NCI-H446 treated with DMSO at 0.1 percent for 48 hours (cell line): ENCODE data around the gene CRK.

Experiments used
- DNase-seq: peaks from one replicate; lab custom pipeline; 2025; lab: John Stamatoyannopoulos, UW

CRK gene

GRCh38 chr17:1455797-1456599 lies at the start of gene CRK:
CRK (minus strand) TSS chr17:1456232; CDS start chr17:1456117, 115 bp downstream.
- DNase-seq, result peak; percentile 82

GRCh38 chr17:1505586-1505985 lies 49.6 kb upstream of the CRK start:
- no peak for DNase-seq

DNA sequence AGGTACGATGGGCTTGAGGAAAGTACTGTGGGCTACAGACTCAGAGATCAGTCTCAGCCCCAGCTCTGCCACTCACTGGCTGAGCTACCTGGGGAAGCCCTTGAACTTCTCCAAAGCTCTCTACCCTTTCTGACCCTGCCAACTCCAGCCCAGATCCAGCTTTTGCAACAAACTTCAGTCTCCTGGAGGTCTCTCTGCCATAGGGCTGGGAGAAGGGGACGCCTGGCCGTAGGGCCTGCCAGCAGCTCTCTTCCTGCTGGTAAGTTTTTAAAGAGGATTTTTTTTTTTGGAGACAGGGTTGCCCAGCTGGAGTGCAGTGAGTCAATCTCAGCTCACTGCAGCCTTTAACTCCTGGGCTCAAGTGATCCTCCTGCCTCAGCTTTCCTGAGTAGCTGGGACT lies 48.8 kb upstream of the CRK start:
- DNase-seq, result no peak

DNA sequence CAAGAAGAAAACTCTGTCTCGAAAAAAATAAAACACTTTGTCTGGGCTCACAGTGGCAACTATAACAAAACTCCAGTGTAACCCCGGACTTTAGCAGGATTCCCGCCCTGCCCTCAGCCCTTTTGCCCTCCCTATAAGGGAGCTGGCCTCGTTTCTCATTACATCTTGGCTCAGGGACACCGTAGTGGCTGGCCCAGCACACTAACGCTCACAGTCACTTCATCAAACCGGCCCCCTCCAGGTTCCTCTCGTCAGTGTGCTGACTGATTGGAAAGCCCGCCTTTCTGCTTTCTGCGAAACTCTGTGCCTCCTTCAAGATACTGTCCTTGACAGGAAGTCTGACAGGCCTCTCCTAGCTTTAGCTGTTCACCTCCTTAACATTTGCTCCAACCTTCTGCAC lies 47.7 kb upstream of the CRK start:
- DNase-seq, result no peak

- no peak for DNase-seq
These were observed 42.8 kb upstream of the CRK start for GRCh38 chr17:1498869-1499268.

GRCh38 chr17:1498233-1498632 lies 42.2 kb upstream of the CRK start:
- no peak for DNase-seq

DNA sequence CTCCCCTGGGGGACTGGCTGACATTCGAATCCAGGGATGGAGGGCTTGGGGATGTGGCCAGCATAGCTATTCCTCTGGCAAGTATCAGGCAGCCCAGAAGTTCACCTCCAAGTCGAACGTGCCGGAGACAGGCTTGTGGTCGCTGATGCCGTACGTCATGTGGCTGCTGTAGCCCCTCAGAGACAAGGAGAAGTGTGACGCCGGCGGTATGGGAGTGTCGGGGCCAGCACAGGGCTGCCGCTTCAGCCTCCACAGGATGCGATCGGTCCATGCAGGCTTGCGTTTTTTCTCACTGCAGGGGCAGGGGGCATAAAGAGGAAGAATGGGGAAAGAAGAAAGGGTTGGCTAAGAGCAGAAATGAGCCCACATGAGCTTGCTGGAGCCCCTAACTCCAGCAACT lies 41.8 kb upstream of the CRK start:
- no peak for DNase-seq

DNA sequence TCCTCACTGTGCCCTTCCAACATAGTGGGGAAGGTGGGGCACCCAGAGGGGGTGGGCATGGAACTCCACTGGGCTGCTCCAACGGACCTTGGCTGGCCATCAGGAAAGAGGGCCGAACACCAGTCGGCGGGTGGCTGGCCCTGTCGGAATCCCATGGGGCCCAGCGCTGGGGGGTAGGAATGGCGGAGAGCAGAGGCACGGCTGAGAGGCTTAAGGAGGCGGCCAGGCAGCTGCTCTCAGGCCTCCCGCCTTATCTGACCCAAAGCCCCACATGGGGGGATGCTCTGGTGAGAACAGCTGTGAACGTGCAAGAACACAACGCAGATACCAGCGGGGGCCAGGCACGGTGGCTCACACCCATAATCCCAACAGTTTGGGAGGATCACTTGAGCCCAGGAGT lies 40.8 kb upstream of the CRK start:
- DNase-seq, result no peak

GRCh38 chr17:1495265-1495989 lies 39.4 kb upstream of the CRK start:
- peak; percentile 29 for DNase-seq

DNA sequence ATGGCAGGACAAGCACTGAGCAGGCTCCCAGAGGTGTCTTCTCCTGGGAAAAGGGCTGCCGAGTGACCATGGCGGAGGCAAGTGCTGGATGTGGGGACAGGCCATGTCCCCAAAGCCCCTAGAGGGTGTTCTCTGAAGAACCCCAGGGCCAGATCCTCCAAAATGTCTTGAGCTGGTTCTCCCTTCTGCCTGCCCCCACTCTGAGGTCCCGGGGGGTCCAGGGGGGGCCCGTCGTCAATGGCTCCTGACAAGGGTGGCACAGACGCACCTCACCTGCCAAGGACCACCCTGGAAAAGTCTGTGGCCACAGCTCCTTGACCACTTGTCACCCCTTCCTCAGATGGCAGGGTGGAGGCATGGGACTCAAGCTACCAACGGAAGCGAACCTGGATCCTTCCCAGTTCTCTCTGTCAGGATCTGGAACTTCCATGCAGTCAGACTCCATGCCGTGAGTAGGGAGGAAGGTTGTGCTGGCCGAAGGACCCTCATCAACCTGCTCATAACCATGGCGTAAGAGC lies 38.8 kb upstream of the CRK start:
- no peak for DNase-seq

- no peak for DNase-seq
These were observed 38.2 kb upstream of the CRK start for GRCh38 chr17:1494203-1494602.

DNA sequence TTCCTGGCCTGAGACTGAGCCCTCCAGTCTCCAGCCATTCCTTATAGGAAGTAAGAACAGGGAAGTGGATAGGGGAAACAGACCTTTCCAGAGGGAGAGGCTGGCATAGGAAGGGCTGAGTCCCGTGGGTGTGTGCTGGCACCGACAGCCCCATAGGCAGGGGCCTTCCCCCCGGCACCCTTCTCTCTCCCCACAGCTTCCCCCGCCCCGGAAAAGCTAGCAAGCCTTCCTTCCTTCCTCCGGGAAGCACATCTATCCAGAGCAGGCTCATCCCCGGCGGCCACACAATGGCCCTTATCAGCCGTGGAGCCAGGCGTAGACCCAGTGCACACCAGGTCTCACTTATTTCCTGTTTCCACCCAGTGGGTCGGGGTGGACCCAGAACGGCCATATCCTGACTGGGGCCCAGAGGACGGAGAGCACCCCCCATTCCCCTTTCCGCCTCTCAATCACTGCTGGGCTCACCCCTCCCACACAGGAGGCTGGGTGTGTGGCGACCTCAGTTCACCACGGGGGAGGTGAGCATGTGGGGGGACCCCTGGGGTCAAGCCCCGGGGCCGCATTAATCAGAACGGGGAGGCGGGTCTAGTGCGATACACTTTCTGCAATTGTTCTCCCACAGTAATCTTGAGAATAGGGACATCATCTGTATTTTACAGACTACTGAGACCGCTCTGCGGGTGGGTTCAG lies 37.4 kb upstream of the CRK start:
- no peak for DNase-seq

DNA sequence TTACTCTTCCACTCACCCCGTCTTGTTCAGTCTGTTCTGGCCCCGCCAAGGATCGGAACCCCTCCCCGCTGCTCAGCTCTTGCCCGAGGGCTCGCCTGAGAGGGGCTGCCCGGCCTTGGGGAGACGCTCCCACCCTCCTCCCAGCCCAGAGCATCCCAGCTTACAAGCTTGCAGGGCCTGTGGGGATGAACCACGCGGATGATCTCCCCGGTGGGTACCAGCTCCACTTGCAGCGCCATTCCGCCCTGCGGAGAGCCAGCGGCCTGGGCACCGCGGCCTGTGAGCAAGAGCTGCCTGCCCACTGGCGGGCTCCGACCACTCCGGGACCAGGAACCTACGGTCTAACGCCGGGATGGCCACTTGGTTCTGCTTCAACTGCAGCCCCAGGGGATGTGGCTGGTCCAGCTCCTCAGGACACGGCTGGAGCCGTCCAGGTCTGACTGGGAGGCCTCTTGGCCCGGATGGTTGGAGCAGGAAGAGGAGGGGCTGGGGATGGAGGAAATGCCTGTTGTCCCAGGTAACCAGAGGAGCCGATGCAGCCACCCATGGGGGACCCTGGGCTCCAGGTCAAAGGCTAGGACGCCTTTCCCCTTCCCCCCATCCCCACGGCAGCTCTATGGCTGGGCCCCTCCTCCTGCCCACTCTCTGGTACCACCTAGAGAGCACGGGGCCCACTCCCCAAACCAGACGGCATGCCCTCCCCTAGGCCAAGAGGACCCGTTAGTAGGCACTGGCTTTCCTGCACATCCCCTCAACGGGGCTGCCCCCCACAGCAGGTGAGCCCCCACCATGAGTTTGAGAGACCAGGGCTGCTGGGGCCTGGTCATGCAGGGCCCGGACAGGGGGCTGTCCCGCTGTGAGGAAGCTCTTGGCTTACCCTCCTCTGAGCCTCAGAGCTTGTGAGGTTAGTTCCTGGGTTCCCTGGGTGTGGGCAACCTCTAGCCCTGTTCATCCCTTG lies 36.5 kb upstream of the CRK start, which contains the start of gene MYO1C:
TSS of gene MYO1C (minus strand) at position 438 of the 958 bp plus-strand sequence. CDS start at position 239, 199 bp downstream.
- DNase-seq, result no peak

GRCh38 chr17:1491443-1492248 lies 35.6 kb upstream of the CRK start:
- DNase-seq, result no peak

DNA sequence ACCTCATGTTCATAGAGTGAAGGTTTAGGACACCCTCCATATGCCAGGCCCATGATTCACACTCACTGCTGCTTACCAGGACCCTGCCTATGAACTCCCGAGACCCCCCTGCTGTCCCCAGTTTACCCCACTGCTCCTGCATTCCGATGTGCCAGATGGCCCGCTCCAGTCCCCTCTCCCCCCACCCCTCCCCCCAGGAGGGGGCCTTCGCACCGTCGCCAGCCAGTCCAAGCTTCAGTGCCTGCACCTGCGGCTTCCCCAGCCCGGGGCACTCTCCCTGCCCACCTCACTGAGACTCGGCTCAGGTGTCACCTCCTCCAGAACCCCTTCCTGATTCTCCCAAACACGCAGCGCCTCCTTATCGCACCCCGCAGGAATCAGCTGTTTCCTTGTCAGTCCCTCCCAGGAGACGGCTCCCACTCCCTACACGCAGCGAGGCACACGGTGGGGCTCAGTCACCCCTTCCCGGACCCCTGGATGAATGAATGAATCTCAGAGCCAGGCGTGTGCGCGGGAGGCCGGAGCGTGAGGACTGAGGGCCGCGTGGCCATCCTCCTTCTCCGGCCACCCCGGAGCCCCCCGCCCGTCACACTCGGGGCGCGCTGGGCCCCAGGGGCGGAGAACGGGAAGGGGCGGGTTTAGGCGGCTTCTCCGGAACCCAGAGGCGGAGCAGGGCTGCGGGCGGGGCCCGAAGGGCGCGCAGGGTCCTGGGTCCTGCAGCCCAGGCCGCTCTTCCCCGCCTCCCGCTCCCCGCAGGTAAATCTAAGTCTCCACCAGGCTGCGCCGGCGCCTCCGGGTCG lies 34.8 kb upstream of the CRK start:
- no peak for DNase-seq

- no peak for DNase-seq
These were observed 32.8 kb upstream of the CRK start for GRCh38 chr17:1488826-1489270.

DNA sequence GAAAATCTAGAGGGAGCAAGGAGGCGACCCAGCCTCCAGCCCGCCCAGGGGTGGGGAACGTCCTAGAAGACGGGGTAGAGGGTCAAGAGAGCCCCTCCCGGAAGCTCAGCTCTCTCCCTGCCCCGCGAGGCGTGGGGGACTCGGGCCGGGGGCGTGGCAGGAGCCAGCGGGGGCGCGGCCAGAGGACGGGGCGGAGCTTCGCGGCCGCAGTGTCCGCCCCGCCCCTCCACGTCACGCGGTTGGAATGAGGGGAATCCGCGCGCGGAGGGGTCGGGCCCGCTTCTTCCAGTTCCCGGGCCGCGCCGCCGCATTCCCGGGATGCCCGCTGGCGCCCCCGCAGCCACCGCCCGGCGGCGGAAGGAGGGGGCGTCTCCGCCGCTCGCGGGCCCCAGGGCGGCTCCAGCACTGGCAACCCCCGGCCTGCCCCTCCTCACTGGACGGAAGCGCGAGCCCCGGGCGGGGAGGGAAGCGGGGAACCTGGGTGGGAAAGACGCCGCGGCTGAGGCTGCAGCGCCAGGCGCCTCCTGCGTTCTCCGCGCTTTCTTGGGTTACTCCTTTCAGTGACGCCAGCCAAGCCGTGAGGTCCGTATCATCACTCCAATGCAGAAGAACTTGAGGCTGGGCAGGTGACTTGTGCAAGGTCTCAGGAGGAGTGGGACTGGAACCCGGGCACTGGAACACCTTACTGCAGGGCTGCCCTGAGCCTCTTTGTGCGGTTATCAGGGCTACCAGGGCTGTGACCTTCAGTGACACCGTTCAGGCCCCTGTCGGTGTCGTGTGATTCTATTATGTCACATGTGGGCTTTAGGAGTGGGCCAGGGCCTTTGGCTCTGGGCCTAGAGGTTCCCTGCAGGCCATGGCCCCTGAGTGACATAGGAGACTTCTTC lies 32.1 kb upstream of the CRK start:
- DNase-seq, result no peak
